IPS-18c (cell line): ENCODE measurements around the gene NELFCD.
"Not testable (repeated sequence)": the region's sequence is repeated elsewhere in the genome, so short reads cannot be mapped to it uniquely, and the experiment has no call there.

Experiments
- H3K4me3 ChIP-seq: 2 replicates; pipeline ENCODE4 v1.7.0; 2013; ENCODE audit warnings: low read depth, mild to moderate bottlenecking, low read length, moderate library complexity; ENCODE audit not compliant: insufficient read depth
- H3K9me3 ChIP-seq: one replicate; pipeline ENCODE4 v1.6.1; 2013; ENCODE audit warnings: mild to moderate bottlenecking, low read length, moderate library complexity; ENCODE audit not compliant: control insufficient read depth, insufficient read depth

NELFCD gene

DNA sequence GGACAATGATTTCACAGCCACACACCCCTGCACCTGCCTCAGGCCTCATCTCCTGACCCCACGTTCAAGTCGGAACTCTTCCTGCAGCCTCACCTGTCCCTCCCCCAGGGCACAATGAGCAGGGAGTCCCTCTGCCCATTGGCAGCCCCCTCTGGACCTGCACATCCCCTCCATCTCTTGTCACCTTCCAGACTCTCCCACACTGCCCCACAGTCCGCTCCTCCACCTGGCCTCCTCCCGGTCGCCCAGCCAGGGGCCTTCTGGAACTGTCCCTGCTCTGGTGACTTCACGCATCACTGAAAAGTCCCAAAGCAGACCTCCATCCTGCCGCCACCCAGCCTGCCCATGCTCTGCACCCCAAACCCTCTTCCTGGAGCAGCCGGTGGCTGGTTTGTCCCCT is 21.3 kb downstream of the NELFCD start:
- H3K9me3 ChIP-seq: no peaks in the 10 kb centered on the region
- no peak overlapping the region for H3K4me3 ChIP-seq

DNA sequence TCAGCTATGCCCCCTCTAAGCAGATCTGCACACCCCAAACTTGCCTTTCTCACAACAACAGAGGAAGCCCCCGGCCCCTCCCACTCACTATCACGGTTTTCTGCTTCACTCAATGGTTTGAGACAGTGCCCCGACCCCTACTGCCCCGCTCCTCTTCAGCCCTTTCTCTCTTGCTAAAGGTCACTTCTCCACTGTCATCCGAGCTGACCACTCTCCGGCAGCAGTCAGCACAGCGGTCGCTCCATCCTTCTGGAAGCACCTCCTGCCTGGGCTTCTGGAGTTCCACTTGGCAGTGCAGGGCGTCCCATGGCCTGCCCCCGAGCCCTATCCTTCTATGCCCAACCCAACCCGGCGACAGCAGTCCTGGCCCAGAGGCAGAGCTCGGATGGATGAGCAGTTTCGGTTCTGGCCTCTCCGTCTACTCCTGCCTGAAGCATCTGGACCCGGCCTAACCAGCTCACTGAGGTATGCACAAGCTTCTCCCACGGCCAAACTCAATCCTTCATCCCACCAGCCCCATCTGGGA is 21.9 kb downstream of the NELFCD start:
- no peak overlapping the region for H3K4me3 ChIP-seq
- no peaks in the 10 kb centered on the region for H3K9me3 ChIP-seq

DNA sequence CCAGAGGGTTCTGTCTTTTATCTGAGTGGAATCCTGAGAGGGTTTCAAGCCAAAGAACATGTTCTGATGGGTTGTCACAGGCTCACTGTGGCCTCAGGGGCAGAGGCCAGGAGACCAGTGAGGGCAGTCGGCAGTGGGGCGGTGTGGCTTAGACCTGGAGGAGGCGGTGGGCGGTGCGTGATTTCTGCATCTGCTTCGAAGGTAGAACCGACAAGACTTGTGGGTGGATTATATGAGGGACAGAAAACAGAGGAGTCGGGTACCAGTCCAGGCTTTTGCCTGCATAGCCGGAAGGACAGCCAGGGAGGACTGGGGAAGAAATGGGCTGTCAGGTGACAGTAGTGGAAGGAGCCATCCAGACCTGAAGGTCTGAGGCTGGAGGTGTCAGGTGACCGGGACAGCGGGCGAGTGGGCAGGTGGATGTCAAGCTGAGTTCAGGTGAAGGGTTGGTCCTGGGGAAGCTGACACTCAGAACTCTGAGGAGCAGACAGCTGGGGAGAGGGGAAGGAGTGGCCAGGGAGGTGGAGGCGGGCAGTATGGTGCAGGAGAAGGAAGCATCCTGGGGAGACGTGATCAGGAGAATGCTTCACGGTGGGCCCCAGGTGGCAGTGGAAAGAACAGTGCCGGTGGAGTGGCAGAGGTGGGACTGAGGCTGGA is 22.9 kb downstream of the NELFCD start:
- no peak overlapping the region for H3K4me3 ChIP-seq

DNA sequence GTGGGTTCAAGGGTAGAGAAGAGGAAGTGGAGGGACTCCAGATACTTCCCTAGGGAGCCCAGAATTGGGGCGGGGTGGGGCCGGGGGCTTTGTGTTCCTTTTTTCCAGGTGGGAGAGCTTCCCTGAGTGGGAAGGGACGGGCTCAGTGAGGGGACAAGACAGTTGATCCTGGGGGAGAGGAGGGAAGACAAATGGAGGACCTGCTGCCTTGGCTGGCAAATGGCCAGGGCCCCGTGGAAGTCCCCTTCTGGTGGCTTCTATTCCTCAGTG is 23.4 kb downstream of the NELFCD start:
- H3K4me3 ChIP-seq: no peak overlapping the region

More for the DNA sequence above, 22.9 kb downstream of the NELFCD start:
- H3K9me3 ChIP-seq: no peaks in the 10 kb centered on the region

DNA sequence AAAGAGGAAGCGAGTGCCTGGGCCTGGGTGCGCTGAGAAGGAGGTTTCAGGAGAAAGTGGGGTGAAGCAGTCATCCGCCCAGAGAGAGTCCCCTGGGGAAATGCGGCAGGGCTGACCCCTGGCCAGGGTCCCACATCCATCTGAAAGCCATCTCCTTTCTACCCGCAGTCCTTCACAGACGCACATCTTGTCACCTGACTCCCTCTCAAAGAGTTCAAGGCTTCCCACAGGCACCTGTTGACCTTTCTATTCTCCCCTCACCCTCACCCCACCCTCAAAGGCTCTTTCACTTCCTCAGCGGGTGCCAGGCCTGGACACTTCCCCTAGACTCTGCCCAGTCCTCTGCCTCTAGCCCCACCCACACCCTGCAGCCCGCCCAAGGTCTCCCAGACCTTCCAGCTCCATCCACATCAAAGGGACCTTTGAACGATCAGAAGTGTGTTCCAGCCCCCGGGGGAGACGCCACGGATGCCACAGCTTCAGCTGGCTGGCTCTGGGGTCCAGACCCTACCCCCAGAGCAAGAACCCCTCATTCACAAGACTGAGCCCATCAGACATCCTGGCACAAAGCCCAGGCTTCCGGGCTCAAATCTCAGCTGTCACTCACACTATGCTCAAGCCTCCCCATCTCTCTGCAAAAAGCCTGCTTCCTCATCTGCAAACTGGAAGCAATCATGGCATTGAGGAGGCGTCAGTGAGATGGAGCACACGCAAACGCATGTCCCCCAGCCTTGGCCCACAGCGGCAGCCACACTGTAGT is 23.9 kb downstream of the NELFCD start:
- Histone ChIP-seq H3K9me3 (no peaks in the 10 kb centered on the region), H3K4me3 (no peak overlapping the region)

More for the DNA sequence above, 23.4 kb downstream of the NELFCD start:
- no peaks in the 10 kb centered on the region for H3K9me3 ChIP-seq

DNA sequence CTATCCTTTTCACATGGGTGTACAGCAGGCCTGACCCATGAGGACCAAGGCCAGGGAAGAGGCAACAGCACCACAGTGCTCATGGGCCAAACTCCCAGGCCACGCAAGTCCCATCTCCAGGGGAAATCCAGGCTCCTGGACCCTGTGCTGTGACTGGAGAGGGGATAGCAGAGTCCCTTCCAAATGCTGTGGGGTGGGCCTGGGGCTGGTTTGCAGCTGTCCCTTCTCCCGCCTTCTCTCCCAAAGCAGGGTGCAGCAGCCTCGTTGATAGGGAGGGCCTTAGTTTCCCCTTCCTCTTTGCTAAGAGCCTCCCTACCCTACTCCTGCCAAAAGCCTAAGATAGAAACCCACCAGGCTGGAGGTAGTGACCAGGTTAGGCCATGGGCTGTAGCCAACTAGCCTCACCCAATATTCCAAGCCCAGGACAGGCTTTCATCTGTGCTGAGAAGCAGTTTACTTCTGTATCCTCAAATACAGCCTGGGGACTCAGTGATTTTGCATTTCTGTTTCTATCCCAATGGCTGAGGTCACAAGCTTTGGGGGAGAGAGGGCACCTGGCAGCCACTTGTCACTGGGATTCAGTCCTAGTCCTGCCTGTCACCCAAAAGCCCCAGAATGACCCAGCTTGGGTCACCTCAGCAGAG is 24.6 kb downstream of the NELFCD start:
- Histone ChIP-seq H3K4me3 (no peak overlapping the region), H3K9me3 (no peaks in the 10 kb centered on the region)

DNA sequence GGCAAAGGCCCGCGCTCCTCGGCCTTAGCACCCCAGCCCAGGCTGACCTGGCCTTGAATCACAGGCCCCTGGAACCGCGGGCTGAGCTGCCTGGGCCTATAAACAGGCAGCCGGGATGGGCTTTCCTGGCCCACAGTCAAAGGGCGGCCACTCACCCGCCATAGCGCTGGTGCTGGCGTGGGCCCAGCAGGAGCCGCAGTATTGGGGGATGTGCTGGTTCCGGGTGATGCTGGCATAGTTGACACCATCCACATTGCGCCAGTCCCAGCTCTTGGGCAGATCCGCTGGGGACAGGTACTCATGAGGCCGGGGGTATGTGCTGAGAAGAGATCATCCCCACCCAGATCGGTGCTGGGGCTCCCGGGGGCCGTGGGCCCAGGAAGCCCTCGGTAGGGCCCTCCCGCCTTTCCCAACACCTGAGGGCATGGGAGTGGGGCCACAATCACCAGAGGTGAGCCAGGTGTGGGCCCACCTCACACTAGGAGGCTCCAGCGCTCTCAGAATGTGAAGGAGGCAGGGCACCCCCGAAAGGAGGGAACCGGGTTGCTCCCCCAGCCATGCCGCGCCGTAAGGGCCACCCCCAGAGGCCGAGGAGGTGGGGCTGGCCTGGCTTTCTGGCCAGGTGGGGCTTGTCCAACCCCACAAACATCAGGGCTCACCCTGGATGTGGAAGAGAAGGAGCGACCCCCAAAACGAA is 25.3 kb downstream of the NELFCD start:
- H3K9me3 ChIP-seq: no peaks in the 10 kb centered on the region
- H3K4me3 ChIP-seq: peak overlapping the region; percentile 66

DNA sequence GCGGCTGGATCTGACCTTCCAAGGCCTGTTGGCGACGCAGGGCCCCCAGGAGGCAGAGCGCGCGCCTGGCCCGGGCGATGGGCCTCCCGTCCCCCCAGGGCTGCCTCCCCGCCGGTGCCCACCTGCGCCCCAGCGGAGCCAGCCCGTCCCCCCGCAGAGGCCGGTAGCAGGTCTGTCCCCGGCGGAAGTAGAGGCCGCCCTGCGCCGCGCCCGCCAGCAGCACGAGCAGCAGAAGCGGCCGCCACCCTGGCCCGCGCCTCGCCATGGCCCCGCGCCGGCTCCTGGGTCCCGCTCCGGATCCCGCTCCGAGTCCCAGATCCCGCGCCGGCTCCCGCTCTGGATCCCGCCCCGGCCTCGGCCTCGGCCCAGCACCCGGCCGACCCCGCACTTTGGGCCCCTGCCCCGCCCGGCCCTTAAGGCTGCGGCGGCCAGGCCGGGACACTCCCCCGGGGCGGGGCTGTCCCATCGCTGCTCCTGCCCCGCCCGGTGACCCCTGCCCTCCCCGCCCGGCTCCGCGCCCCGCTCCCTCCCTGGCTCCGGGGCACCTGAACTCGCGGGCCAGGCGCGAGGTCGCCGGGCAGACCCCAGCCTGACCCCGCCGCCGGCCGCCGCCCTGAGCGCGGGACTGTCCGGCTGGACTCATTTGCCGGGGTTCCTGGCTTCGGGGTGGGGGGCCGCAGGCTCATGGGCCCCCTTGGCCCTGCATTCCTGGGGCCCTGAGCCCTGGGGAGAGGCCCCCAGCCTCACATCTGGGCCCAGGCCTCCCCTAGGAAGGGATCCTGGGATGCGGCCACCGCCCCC is 26.0 kb downstream of the NELFCD start, which contains the start of gene CTSZ:
CTSZ (minus strand) TSS at position 391 of the 801 bp plus-strand sequence; CDS start at position 265, 126 bp downstream.
- Histone ChIP-seq H3K4me3 (peak within 1 kb of the TSS; percentile 66), H3K9me3 (no peaks in the 10 kb centered on the region)

DNA sequence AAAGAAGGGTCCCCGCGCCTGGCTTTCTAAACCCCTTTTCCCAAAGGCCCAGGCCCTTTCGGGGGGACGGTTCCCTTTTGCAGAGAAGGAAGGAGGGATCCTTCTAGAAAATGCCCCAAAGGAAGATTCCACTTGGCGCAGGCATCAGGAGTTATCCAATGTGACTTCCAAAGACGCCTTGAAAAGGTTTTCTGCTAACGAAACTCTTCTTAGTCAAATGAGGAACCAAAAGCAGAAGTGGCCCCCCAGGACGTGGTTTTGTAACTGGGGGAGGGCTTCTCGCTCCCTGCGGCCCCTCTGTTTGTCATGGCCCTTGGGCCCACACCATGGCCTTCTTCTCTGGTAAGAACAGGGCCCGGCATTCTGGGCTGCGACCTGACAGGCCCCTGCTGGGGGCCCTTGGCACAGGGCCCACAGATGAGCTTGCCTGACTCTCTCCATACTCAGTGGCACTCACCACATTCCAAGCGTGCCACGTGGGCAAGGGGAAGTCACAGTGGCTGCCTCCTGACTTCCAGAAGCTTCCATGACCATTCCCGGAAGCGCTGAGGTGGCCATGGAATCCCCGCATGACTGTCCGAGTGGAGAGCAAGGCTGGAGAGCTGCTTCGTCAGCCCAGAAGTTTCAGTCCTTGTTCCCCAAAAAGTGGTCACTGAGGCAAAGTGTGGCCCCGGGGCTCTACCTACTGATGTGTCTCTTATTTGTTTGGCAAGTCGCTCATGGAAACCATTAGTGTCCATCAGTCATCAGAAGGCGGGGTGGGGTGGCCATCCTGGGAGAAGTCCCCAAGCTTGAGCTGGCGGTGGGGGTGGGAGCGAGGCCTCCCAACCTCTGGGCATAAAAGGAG is 26.8 kb downstream of the NELFCD start:
- H3K4me3 ChIP-seq: peak overlapping the region; percentile 66; the same call in 1 of the 2 replicates
- no peaks in the 10 kb centered on the region for H3K9me3 ChIP-seq

DNA sequence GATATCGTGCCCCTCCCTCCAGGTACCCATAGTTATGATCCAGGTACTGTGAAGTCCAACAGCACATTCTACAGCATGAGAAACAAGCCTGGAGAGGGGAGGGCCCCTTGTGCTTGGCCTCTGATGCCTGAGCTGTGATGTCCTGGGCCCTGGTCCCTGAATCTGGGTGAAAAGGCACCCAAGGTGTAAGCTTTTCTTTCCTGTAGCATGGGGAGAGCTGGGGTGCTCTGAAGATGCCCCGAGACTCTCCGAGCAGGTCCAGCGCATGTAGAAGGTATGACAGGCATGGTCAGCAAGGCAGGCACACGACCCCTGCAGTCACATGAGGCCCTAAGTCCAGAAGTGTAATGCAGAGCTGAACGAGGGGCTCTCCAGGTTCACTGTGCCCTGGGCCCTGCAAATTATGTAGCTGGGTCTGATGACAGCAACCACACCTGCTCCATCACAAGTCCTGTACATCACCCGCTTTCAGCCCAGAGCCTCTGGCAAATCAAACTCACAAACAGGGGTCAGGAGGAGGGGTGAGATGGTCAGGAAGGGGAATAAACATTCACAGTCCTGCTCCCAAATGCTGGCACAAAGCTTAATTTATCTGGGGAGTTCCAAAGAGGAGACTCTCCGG is 27.8 kb downstream of the NELFCD start:
- no peaks in the 10 kb centered on the region for H3K9me3 ChIP-seq
- H3K4me3 ChIP-seq: no peak overlapping the region

DNA sequence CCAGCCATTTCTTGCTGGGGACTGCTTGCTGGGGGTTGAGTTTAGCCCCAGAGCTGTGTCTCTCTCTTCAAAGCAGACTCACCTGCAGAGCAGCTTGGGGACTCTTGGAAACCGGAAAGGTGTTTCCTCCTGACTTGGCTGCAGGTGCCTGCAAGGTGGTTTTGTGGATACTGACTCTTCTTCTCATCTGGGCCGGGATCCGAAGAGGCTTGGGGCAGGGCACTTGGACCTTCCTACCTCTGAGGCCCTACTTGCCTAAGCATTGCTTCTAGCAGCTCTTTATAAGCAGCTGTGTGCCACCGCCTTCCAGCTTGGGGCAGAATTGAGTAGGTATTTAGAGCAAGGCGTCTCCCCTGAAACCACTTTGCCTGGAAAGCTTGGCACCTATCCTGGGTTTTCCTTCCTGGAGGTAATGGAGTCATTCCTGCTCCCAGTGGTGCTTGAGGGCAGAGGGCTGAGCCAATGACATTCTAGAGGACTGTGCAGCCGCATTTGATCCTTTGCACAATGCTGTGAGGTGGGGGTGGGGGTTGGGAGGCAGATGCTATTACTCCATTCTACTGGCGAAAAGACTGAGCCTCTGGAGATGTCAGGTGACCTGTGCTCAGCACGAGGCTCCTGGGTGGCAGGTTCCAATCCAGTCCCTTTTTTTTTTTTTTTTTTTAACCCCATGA is 29.4 kb downstream of the NELFCD start:
- Histone ChIP-seq H3K4me3 (no peak overlapping the region), H3K9me3 (no peaks in the 10 kb centered on the region)

DNA sequence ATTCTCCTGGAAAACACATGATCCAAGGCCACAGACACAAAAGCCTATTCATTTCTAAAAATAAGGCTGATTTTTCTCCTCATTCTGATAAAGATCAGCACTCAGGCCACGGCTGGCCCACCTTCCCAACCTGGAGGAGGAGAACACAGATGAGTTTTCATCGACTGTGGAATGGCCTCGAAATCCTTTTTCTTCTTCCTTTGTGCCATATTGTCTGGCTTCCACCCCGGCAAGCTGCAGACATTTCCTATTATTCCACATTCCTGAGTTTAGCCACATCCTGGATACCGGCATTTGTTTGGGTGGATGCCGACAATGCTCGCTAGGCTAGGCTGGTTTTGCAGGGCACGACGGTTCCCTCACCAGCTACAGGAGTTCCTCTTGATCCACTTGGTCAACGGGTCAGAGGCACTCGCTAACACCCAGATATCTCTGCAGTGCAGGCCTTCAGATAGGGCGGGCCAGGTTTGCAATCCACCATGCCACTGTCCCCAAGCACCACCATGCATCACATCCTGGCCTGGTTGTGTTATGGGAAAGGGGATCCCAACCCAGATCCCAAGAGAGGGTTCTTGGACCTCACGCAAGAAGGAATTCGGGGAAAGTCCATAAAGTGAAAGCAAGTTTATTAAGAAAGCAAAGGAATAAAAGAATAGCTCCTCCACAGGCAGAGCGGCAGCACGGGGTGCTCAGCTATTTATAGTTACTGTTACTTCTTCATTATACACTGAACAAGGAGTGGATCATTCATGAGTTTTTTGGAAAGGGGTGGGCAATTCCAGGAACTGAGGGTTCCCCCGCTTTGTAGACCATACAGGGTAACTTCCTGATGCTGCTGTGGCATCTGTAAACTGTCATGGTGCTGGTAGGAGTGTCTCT is 30.2 kb downstream of the NELFCD start:
- H3K9me3 ChIP-seq: no peaks in the 10 kb centered on the region
- no peak overlapping the region for H3K4me3 ChIP-seq

DNA sequence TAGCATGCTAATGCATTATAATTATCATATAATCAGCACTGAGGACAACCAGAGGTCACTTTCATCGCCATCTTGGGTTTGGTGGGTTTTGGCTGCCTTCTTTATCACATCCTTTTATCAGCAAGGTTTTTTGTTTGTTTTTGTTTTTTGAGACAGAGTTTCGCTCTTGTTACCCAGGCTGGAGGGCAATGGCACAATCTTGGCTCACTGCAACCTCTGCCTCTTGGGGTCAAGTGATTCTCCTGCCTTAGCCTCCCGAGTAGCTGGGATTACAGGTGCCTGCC is 30.8 kb downstream of the NELFCD start:
- H3K4me3 ChIP-seq: not testable (repeated sequence)

DNA sequence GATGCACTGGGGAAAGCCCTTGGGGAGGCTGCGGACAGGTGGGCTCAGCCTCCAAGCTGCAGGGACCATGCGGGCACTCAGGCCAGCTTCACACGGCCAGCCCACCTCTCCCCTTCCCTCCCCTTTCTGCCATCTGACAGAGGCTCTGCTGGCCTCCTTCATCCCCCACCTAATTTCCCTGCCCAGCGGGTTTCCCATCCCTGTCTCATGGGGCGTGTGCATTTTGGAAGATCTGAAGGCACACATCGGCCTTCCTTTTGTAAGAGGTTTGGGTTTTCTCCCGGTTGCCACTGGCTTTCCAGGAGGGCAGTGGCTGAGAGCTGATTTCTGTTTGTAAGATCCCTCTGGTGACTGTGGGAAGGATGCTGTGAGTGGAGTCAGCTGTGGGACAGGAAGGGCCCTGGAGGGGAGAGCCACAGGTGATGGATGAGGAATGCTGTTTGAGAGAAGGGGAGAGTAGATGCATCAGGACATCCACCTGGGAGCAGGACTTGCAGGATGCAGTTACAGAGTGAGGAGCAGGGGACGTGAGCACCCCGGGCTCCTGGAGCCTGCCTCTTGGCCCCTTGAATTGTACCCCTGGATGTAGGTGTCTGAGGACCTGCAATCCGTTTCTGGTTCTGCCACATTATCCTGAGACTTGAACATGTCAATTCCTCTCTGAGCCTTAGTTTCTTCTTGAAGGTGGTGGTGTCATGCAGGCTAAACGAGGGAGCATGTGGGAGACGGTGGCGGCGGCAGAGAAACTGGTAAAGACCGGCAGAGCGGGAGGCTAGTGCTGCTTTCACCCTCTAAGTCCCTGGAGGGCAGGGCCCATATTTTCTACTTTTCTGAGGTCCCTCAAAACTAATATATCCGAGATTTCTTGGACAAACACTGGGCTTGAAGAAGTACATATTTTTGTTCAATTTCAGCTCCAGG is 32.2 kb downstream of the NELFCD start:
- H3K4me3 ChIP-seq: no peak overlapping the region

More for the DNA sequence above, 30.8 kb downstream of the NELFCD start:
- H3K9me3 ChIP-seq: not testable (repeated sequence)

More for the DNA sequence above, 32.2 kb downstream of the NELFCD start:
- H3K9me3 ChIP-seq: no peaks in the 10 kb centered on the region
